ENCODE results near the gene FURIN. TPM values are rescaled to one million over a fixed set of nuclear protein-coding genes. Genes with fewer than 3 reads are reported as not detected.

Gene FURIN
- total and polyA plus RNA-seq, 9 of the 15 experiments (the other 6 are each of a cell fraction or from before 2014, with no cell fraction given): 0.92 to 99.9 (median 34.8) TPM

DNA sequence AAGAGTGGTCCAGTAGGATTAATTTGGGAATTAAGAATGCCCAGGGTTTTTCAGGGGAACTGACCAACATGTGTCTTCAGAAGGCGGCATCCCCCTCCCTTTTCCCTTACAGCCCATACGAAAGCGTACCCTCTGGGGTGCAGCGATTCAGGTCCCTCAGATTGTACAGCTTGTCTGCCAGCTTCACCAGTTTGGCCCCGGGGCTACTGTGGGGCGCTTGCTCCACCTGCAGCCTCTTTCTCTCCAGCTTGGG, 63.1 kb downstream of the FURIN start:
- Histone ChIP-seq H3K4me3 (peak overlapping the region; percentile 66), H2AFZ (ENCODE audit: low read depth, low read length) (peak overlapping the region; percentile 94), H3K4me1 (replicated peaks in 1 of 2; ENCODE audit: control insufficient read depth in 2 of 2, insufficient read depth in 2 of 2, low read length in 2 of 2) (peaks cover 39 to 69% of the 10 kb centered on the region in 2 experiments), H3K9me3 (replicated peaks; ENCODE audit: control insufficient read depth, insufficient read depth, low read depth, low read length) (no peaks in the 10 kb centered on the region), H3K27me3 (ENCODE audit: control insufficient read depth in 2 of 2, insufficient read depth in 2 of 2, low read length in 2 of 2) (no peaks in the 10 kb centered on the region), H4K20me1 (replicated peaks; ENCODE audit: control insufficient read depth, insufficient read depth, low read length) (no peaks in the 10 kb centered on the region), H3K9ac (ENCODE audit: insufficient read depth in 1 of 2, low read depth in 2 of 2, low read length in 2 of 2) (peak overlapping the region; percentile 85 to 96), H3K4me2 (ENCODE audit: insufficient read depth, low read length) (peak overlapping the region; percentile 99), H3K9me1 (ENCODE audit: control insufficient read depth, insufficient read depth, low read length) (no peaks in the 10 kb centered on the region), H3K27ac (ENCODE audit: extremely low read depth, low read depth, low read length) (peak overlapping the region; percentile 92), H3K36me3 (ENCODE audit: control insufficient read depth, insufficient read depth, low read length) (peaks cover 10% of the 10 kb centered on the region; the same call in 2 of the 3 replicates), H3K79me2 (ENCODE audit: control insufficient read depth, insufficient read depth, low read length) (peaks cover 50% of the 10 kb centered on the region)
- CTCF ChIA-PET (ENCODE audit: low intra/inter-chr PET ratio): interaction anchor here (0.8 to 2.2 kb wide), 6 partner anchors 30 to 638 kb away, joined by 3 to 8 read pairs (median 4); no protein-coding TSS in a partner anchor
- WGBS (ENCODE audit: insufficient coverage, low coverage, missing lambda C conversion rate): 0% methylated on average over 6 of the region's 6 CpGs
- intact Hi-C loops (cut with micrococcal nuclease): loop anchor here (1.0 to 10.0 kb wide), 7 partner anchors 30 to 637 kb away; no protein-coding TSS in a partner anchor
- DNase-seq (ENCODE audit: extremely low read depth in 1 of 4, low spot score in 3 of 4) (no peak), ATAC-seq (no peak), FAIRE-seq (no peak)
- in situ Hi-C loops (cut with MboI): no loop called here
- POLR2A ChIA-PET: interaction anchor here (0.6 to 6.7 kb wide), 22 partner anchors 9 to 440 kb away, joined by 3 to 70 read pairs (median 4); partner anchors contain the start of gene MAN2A2
- no TSS peak for BruUV-seq (replicated peaks)
- TF ChIP-seq FOXJ2 (tag; IDR thresholded peaks at IDR 0.05) (0 out of 2 replicates have a peak, but pooled peaks have one; percentile 5), HOMEZ (CRISPR knock-in tag; IDR thresholded peaks at IDR 0.05) (no peak), NELFE (IDR thresholded peaks at IDR 0.05; ENCODE audit: insufficient read depth, insufficient read length) (no peak), ZBTB49 (CRISPR knock-in tag; IDR thresholded peaks at IDR 0.05; ENCODE audit: borderline replicate concordance) (peak; percentile 50; the same call in 1 of the 2 replicates), CHCHD3 (CRISPR knock-in tag; IDR thresholded peaks at IDR 0.05) (no peak), NCOA1 (IDR thresholded peaks at IDR 0.05; ENCODE audit: low read depth) (no peak), POLR3G (IDR thresholded peaks at IDR 0.05; ENCODE audit: extremely low read depth, insufficient read length, insufficient replicate concordance) (no peak), ZBTB2 (IDR thresholded peaks at IDR 0.05) (no peak), FOXP1 (CRISPR knock-in tag; IDR thresholded peaks at IDR 0.05) (peak; percentile 57; the same call in 1 of the 2 replicates), KLF16 (IDR thresholded peaks at IDR 0.05) (0 out of 2 replicates have a peak, but pooled peaks have one; percentile 21), SAFB (IDR thresholded peaks at IDR 0.05; ENCODE audit: borderline replicate concordance, low read depth, low read length) (no peak), NRF1 (conservative IDR thresholded peaks at IDR 0.05 in 1 of 2, IDR thresholded peaks at IDR 0.05 in 1 of 2) (0 out of 4 replicates have a peak, but pooled peaks of 1 of the 2 experiments have one; percentile 10)
- TF ChIP-seq, protein P1, sequence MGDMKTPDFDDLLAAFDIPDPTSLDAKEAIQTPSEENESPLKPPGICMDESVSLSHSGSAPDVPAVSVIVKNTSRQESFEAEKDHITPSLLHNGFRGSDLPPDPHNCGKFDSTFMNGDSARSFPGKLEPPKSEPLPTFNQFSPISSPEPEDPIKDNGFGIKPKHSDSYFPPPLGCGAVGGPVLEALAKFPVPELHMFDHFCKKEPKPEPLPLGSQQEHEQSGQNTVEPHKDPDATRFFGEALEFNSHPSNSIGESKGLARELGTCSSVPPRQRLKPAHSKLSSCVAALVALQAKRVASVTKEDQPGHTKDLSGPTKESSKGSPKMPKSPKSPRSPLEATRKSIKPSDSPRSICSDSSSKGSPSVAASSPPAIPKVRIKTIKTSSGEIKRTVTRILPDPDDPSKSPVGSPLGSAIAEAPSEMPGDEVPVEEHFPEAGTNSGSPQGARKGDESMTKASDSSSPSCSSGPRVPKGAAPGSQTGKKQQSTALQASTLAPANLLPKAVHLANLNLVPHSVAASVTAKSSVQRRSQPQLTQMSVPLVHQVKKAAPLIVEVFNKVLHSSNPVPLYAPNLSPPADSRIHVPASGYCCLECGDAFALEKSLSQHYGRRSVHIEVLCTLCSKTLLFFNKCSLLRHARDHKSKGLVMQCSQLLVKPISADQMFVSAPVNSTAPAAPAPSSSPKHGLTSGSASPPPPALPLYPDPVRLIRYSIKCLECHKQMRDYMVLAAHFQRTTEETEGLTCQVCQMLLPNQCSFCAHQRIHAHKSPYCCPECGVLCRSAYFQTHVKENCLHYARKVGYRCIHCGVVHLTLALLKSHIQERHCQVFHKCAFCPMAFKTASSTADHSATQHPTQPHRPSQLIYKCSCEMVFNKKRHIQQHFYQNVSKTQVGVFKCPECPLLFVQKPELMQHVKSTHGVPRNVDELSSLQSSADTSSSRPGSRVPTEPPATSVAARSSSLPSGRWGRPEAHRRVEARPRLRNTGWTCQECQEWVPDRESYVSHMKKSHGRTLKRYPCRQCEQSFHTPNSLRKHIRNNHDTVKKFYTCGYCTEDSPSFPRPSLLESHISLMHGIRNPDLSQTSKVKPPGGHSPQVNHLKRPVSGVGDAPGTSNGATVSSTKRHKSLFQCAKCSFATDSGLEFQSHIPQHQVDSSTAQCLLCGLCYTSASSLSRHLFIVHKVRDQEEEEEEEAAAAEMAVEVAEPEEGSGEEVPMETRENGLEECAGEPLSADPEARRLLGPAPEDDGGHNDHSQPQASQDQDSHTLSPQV (IDR thresholded peaks at IDR 0.05): peak; percentile 30; the same call in 1 of the 2 replicates

All from K562 (cell line).